ENCODE measurements around the gene CHRNB1.

CHRNB1 gene

GRCh38 chr17:7486181-7486580 lies 41.3 kb downstream of the CHRNB1 start:
- DNase-seq, result no peak

- no peak for DNase-seq
Measured at GRCh38 chr17:7490144-7490543, 45.3 kb downstream of the CHRNB1 start.

GRCh38 chr17:7491583-7491982 lies 46.7 kb downstream of the CHRNB1 start:
- DNase-seq, result no peak

- no peak for DNase-seq
Measured at GRCh38 chr17:7493941-7494340, 49.1 kb downstream of the CHRNB1 start.

- no peak for DNase-seq
Measured at GRCh38 chr17:7495906-7496434, 51.1 kb downstream of the CHRNB1 start.

GRCh38 chr17:7496470-7497183 lies 51.8 kb downstream of the CHRNB1 start:
- DNase-seq, result no peak

GRCh38 chr17:7497228-7497627 lies 52.4 kb downstream of the CHRNB1 start:
- no peak for DNase-seq

GRCh38 chr17:7497636-7498035 lies 52.8 kb downstream of the CHRNB1 start:
- no peak for DNase-seq

- no peak for DNase-seq
Measured at GRCh38 chr17:7499161-7499560, 54.3 kb downstream of the CHRNB1 start.

GRCh38 chr17:7501729-7502128 lies 56.9 kb downstream of the CHRNB1 start:
- DNase-seq, result no peak

GRCh38 chr17:7502171-7502847 lies 57.4 kb downstream of the CHRNB1 start:
- DNase-seq, result no peak

GRCh38 chr17:7502987-7503386 lies 58.1 kb downstream of the CHRNB1 start:
- DNase-seq, result no peak

- DNase-seq, result no peak
Measured at GRCh38 chr17:7503521-7503920, 58.7 kb downstream of the CHRNB1 start.

All from left hindlimb (tissue), 1 donor.